GM12801 (cell line): Measurements from ENCODE around the gene APMAP.

Source experiments
- TF ChIP-seq, protein P1 (sequence below): IDR thresholded peaks from one replicate; pipeline ENCODE4 v1.5.1; 2011; ENCODE audit warnings: control low read depth; ENCODE audit not compliant: insufficient read length; ENCODE audit errors: extremely low read depth

The APMAP gene

DNA sequence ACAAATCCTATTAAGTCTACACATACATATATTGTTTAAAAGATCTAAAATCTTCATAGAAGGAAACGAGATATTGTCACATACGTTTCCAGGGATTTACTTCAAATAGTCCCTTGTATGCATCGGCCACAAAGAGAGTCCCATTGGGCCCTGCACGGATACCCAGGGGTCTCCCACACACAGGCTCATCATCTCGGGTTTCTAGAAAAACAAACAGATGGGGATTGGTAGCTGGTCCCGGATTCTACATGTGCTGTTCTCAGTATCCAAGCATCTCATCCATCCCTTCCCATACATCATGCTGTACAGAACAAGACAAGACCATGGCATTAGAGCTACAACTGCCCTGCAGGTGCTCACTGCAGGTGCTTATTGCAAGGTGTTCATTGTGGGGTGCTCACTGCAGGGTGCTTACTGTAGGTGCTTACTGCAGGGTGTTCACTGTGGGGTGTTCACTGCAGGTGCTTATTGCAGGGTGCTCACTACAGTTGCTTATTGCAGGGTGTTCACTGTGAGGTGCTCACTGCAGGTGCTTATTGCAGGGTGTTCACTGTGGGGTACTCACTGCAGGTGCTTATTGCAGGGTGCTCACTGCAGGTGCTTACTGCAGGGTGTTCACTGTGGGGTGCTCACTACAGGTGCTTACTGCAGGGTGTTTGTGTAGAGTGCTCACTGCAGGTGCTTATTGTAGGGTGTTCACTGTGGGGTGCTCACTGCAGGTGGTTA lies 21.0 kb downstream of the APMAP start:
- TF ChIP-seq, protein P1, sequence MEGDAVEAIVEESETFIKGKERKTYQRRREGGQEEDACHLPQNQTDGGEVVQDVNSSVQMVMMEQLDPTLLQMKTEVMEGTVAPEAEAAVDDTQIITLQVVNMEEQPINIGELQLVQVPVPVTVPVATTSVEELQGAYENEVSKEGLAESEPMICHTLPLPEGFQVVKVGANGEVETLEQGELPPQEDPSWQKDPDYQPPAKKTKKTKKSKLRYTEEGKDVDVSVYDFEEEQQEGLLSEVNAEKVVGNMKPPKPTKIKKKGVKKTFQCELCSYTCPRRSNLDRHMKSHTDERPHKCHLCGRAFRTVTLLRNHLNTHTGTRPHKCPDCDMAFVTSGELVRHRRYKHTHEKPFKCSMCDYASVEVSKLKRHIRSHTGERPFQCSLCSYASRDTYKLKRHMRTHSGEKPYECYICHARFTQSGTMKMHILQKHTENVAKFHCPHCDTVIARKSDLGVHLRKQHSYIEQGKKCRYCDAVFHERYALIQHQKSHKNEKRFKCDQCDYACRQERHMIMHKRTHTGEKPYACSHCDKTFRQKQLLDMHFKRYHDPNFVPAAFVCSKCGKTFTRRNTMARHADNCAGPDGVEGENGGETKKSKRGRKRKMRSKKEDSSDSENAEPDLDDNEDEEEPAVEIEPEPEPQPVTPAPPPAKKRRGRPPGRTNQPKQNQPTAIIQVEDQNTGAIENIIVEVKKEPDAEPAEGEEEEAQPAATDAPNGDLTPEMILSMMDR: no peak

DNA sequence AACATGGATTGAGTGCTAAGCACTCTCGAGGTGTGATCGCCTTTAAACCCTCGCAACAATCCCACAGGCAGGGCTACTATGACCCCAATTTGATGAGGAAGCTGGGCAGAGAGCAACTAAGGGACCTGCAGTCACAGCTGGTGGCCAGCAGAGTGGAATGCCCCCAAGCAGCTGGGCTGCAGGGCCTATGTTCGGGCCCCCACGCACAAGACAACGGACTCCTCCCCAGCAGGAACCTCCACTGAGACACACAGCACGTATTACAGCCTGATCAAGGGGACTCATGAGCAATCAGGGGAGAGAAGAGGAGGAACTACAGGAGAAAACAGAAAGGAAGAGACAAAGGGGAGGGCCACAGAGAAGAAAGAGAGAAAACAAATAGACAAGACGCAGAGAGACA lies 21.8 kb downstream of the APMAP start:
- TF ChIP-seq, protein P1: no peak

DNA sequence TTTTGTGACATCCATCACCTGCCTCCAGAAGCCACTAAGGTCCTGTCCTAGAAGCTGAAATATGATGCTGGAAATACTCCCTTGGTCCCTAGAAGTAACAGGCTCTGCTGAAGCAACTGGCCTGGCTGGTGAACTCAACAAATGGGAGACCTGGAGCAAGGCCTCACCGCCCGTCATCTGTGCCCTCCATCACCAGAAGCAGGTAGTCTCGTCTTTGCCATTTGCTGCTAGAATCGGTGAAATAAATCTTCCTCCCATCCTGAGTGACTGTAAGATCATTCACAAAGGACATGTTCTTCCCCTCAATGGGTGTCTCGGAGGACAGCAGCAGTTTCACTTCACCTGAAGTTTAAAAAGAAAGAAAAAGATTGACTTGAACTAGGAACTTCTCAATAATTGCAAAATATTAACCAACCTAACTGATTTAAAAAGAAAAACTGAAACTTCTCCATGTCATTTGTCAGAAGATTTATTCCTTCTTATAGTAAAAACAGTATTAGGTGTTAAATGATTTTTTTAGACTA lies 22.5 kb downstream of the APMAP start:
- TF ChIP-seq, protein P1: no peak

DNA sequence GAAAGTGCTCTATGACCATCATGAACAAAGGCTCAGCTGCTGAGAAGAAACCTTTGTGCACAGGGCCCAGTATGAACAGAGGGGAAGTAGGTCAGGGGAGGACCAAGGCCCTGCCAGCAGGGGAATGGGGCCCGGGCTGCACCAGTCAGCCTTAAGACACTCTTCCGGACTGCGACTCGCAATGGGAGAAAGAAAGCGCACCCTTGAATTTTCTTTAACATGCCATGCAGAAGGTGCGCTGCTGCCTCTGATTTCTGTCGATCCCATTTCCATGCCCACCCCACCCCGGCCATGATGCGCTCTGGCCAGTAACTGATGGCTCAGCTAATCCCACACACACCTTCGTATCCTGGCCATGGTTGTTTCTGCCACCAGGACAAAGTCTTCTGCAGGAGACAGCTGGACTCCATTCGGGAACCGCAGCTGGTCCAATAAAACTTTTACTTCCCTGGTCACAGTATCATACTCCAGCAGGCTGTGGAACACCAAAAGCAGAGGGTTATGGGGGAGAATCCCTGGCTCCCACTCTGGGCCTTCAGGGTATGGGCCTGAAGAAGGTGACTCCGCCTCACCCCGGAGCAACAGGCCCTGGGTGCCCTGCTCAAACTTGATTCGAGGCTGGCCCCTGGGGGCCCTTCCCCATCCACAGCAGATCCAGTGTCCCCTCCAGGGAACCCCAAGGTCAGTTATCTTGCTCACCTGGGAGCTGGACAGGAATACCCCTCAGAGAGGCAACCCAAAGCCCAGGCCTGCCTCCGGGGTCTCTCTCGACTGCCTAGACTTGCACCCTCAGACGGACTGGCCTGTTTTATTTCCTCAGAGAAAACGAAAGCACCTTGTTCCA lies 23.1 kb downstream of the APMAP start:
- TF ChIP-seq, protein P1: no peak

DNA sequence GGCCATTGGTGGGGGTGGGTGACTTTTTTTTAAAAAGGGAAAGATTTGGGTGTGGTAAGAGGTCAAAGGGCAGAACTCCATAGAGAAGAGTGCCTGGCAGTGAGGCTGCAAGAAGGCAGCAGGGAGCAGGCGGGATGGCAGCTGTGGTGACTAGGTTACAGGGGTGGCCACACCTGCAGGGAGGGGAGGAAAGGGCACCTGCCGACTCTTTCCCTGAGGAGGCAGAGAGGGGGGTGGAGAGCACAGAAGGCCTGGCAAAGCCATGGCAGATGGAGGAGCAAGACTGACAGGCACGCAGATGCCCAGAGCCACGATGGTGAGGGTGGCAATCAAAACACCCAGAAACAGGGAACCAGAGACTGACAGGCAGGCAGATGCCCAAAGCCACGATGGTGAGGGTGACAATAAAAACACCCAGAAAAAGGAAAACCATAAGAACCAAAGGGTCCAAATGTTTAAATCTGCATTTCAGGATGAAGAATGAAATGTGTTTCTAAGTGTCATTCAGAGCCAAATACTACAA lies 24.2 kb downstream of the APMAP start:
- TF ChIP-seq, protein P1: no peak

DNA sequence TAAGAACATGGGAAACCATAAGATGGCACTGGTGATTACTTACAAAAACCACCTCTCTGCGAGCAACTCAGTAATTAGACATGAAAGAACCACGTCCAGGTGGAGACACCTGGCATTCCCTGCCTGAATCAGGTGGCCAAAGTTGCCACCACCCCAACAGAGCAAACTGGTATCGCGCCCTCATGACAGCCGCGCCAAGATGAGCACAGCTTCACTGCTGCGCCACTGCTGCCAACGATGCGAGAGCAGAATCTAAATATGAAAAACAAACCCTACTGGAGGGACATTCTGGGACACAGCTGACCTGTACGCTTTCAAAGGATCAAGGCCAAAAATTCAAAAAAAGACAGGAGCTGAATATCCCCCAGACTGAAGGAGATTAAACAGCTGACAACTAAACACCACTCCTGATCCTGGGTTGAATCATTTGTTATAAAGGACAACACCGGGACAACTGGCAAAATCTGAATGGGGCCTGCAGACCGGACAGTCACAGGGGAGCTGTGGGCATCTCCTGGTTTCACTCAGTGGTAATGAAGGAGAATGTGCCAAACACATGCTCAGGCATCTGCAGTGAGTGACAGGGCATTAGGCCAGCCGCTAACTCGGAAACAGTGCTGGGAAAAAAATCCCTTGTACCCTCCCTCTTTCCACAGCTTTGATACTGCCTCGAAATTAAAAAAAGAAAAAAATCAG lies 26.1 kb downstream of the APMAP start:
- TF ChIP-seq, protein P1: no peak
